HFFc6 (cell line): ENCODE data around the gene HABP4. TPM values are rescaled to one million over a fixed set of nuclear protein-coding genes. Genes with fewer than 3 reads are reported as not detected.

Experiments
- DNase-seq: peaks from one replicate; pipeline ENCODE4 v3.0.0-alpha.2; 2018
- H3K27ac Mint-ChIP-seq: 2 replicates; pipeline ENCODE4 v1.8.0; 2020; ENCODE audit warnings: mild to moderate bottlenecking, mixed read lengths
- H3K27me3 Mint-ChIP-seq: 2 replicates; pipeline ENCODE4 v1.8.0; 2021; ENCODE audit warnings: mild to moderate bottlenecking, moderate library complexity, mixed read lengths; ENCODE audit not compliant: insufficient read depth
- H3K36me3 Mint-ChIP-seq: 2 replicates; pipeline ENCODE4 v1.8.0; 2021; ENCODE audit warnings: low read depth, mixed read lengths
- H3K4me1 Mint-ChIP-seq: 2 replicates; pipeline ENCODE4 v1.8.0; 2020; ENCODE audit warnings: low read depth, mixed read lengths
- H3K4me3 Mint-ChIP-seq: 2 replicates; pipeline ENCODE4 v1.8.0; 2020; ENCODE audit warnings: mild to moderate bottlenecking, moderate library complexity, mixed read lengths
- H3K9me3 Mint-ChIP-seq: 2 replicates; pipeline ENCODE4 v1.8.0; 2020; ENCODE audit warnings: mild to moderate bottlenecking, mixed read lengths
- CTCF ChIP-seq: fragments of 200-600 bp; sonication (generic); IDR thresholded peaks from 2 replicates; pipeline ENCODE4 v1.5.0; 2021; ENCODE audit warnings: antibody characterized with exemption, mild to moderate bottlenecking
- total RNA-seq, 6 experiments: library from RNA; stranded (reverse); fragmentation: NEBNext Ultra II Directional; extraction: Animal tissue kit (Norgen Biotek cat#: 25700); gene quantifications; 2 replicates in 1 of 6; 3 replicates in 5 of 6; pipeline ENCODE4 v1.2.3, GENCODE V29; 2021

HABP4 gene
- total RNA-seq, 6 experiments from 2014 or later, result 20.1 to 26.6 (median 24.9) TPM

- peaks cover 20% of the 10 kb centered on the region for H3K36me3 Mint-ChIP-seq
- no peak overlapping the region for H3K4me3 Mint-ChIP-seq
- no peaks in the 10 kb centered on the region for H3K9me3 Mint-ChIP-seq
- H3K27me3 Mint-ChIP-seq, result no peaks in the 10 kb centered on the region
- TF ChIP-seq CTCF, result no peak
- no peak for DNase-seq
- peaks cover 50% of the 10 kb centered on the region for H3K4me1 Mint-ChIP-seq
- H3K27ac Mint-ChIP-seq, result no peak overlapping the region
These were observed 7.3 kb downstream of the HABP4 start for GRCh38 chr9:96457266-96457665.

DNA sequence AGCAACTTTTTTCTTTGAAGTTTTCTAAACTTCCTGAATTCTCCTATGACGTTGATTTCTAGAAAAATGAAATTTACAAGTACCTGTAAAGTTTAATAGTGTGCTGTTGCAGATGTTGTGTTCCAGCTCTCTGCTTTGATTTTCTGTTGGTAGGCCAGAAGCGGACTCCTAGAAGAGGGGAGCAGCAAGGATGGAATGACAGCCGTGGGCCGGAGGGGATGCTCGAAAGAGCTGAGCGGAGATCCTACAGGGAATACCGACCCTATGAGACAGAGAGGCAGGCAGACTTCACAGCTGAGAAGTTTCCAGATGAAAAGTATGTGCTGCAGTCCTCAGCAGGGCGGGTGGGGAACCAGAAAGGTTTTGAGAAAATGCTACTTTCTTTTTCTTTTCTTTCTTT lies 8.3 kb downstream of the HABP4 start:
- no peak for TF ChIP-seq CTCF
- DNase-seq, result no peak
- Mint-ChIP-seq H3K4me3 (no peak overlapping the region), H3K36me3 (peaks cover 20% of the 10 kb centered on the region), H3K27me3 (no peaks in the 10 kb centered on the region), H3K9me3 (no peaks in the 10 kb centered on the region), H3K4me1 (peaks cover 44% of the 10 kb centered on the region), H3K27ac (no peak overlapping the region)

DNA sequence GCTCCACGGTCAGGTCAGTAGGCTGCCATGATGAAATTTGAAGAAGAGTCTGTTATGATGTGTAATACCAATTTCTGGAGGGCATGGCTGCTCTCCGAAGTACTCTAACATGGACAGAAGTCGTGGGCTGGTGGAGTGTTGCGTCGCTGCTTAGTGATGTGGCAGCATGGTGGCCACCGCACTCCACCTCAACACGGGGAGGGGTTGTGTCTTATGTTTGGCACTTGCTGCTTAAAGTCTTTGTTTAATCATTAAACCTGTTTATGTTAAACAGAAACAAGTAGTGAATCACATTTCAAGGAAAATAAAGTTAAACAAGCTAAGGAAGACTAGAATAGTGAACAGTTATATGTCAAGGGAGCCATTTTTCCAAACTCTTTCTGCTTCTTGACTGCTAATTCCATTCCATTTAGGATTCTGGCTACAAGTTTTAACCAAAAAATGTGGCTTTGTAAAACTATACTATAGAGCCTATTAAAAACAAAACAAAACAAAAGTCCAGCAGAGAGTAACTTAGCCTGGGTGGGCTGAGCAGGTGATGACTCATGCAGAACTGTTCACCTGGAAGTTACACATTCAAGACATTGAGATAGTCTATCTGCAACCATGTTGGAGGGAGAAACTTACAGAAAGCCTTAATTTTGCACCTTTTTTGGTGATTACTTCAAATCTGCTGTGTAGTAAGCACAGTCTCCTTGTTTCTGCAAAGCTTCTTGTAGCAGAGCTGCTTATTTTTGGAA lies 9.5 kb downstream of the HABP4 start:
- DNase-seq, result no peak
- Mint-ChIP-seq H3K27ac (peak overlapping the region; percentile 51; the same call in 1 of the 2 replicates), H3K9me3 (no peaks in the 10 kb centered on the region), H3K27me3 (no peaks in the 10 kb centered on the region), H3K36me3 (peaks cover 20% of the 10 kb centered on the region), H3K4me1 (peaks cover 36% of the 10 kb centered on the region), H3K4me3 (no peak overlapping the region; the same call in 1 of the 2 replicates)
- TF ChIP-seq CTCF, result no peak

DNA sequence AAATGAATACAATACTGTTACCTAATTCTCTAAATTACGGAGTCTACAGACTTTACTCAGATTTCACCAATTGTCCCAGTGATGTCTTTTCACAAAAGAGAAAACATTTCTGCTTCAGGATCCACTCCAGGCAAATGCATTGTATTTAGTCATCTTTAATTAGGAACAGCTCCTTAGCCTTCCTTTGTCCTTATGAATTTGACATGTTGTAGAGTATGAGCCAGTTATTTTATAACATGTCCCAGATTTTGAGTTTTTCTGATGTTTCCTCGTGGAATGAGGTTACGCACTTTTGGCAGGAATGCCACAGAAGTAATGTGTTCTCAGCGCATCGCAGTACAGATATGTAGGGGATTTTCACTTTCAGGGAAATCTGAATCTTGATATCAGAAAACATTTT lies 10.5 kb downstream of the HABP4 start:
- Mint-ChIP-seq H3K27me3 (no peaks in the 10 kb centered on the region), H3K4me3 (peak overlapping the region; percentile 69; the same call in 1 of the 2 replicates), H3K36me3 (peaks cover 25% of the 10 kb centered on the region), H3K27ac (peak overlapping the region; percentile 82), H3K4me1 (peaks cover 36% of the 10 kb centered on the region), H3K9me3 (no peaks in the 10 kb centered on the region)
- no peak for DNase-seq
- no peak for TF ChIP-seq CTCF

DNA sequence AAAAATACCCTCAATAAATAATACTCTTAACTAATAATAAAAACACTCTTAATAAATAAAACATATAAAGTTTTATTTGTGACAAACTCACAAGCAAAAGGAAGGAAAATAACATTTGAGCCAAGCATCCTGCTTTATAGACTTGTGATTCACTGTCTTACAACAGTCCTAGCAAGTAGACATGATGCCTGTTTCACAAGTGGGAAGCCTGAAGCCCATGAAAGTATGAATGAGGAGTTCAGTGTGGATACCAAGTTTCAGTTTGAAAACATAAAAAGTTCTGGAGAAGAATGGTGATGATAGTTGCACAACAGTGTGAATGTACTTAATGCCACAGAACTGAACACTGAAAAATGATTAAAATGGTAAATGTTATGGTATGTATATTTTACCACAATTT lies 10.9 kb downstream of the HABP4 start:
- TF ChIP-seq CTCF, result no peak
- Mint-ChIP-seq H3K4me3 (peak overlapping the region; percentile 69), H3K27me3 (no peaks in the 10 kb centered on the region), H3K4me1 (peaks cover 36% of the 10 kb centered on the region), H3K9me3 (no peaks in the 10 kb centered on the region), H3K27ac (peak overlapping the region; percentile 80), H3K36me3 (peaks cover 29% of the 10 kb centered on the region)
- peak; percentile 60 for DNase-seq
